ENCODE results near the gene CALY.

CALY gene

GRCh38 chr10:133274751-133275683 lies 61.7 kb downstream of the CALY start:
- no peak overlapping the region for H3K4me3 ChIP-seq (ENCODE audit: low read depth, low read length)
- TF ChIP-seq CTCF (IDR thresholded peaks at IDR 0.05; ENCODE audit: low read depth, low read length, missing control alignments), result no peak
- DNase-seq (ENCODE audit: low read depth), result no peak
- in situ Hi-C loops (cut with HindIII; ENCODE audit: low sequenced_read_pairs), result no loop called here

Data from astrocyte of the cerebellum (primary cell).